ENCODE results near the gene DUSP22.

- TF ChIP-seq CTCF (IDR thresholded peaks at IDR 0.05; ENCODE audit: low read depth, low read length) (no peak), EZH2phosphoT487 (IDR thresholded peaks at IDR 0.05; ENCODE audit: low read depth) (no peak)
These were observed 73.5 kb downstream of the DUSP22 start for GRCh38 chr6:365835-366234.
